GM18508 (cell line): ENCODE results near the gene PCDH19.
"Not testable (repeated sequence)": the region's sequence is repeated elsewhere in the genome, so short reads cannot be mapped to it uniquely, and the experiment has no call there.

ENCODE experiments used
- ATAC-seq: cut with Tn5 transposase; IDR thresholded peaks from one replicate; pipeline ENCODE4 v1.9.1; 2021; ENCODE audit warnings: moderate number of reproducible peaks; ENCODE audit not compliant: insufficient read depth, unreplicated experiment

Gene PCDH19

DNA sequence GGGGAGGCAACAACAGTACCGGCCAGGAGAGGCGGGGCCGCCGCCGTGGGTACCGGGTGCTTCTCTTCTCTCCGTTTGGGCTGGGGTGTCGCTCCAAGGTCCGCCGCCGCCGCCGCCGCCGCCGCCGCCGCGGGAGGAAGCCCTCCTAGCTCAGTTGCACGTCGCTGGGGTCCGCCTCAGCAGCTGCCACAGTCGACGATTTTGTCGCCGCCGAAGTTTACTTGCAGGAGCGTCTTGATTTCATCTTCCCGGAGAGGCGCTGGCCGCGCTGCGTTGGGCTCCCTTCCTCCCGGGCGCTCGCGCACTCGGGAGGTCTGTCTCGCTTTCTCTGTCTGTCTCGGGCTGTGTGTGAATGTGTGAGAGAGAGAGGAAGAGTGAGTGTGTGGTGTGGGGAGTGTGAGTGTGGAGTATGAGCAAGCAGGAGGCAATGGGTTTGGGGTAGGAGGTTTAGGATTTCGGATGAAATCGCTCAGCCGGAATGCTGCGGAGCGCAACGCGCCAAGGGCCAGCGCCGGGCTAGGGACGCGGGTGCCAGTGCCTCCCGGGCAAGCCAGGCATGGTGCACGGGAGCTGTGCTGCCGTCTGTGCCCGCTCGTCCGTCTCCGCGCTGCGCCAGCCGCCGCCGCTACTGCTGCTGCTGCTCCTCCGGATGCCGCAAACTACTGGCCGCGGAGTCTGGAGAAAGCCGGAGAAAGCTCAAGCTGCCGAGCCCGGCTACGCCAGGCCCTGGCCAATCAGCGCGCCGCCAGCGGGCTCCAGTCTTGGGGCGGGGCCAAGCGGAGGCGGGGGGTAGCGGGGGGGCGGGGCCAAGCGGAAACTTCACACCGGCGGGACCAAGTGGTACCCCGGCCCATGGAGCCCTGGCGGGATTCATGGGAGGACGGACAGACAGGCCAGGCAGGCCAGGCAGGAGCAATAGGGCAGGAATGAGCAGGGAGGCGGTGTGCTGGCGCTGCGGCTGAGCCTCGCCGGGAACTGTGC lies at the start of gene PCDH19:
Gene PCDH19 (minus strand): TSS at position 664 of the 981 bp plus-strand sequence. CDS start 1,676 bp downstream, outside the sequence.
- no peak for ATAC-seq

- ATAC-seq = no peak
Observed at GRCh38 chrX:100449696-100450608, 39.9 kb upstream of the PCDH19 start.

GRCh38 chrX:100447655-100448397 lies 37.8 kb upstream of the PCDH19 start:
- ATAC-seq = no peak

DNA sequence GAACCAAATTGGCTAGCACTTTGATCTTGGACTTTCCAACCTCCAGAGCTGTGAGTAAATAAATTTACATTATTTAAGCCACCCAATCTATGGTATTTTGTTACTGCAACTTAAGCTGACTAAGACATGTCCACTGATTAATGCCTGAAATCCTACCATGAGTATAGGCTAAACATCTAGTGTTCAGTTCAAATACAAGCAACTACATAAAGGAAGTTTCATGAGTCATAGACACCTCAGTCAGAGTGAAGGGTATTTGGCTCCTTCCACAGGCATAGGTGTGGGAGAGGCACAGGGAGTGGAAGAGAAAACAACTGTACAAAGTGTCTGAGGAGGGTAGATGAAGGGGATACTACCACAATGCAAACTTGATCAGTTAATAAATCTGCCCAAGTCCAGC lies 35.5 kb upstream of the PCDH19 start:
- no peak for ATAC-seq

DNA sequence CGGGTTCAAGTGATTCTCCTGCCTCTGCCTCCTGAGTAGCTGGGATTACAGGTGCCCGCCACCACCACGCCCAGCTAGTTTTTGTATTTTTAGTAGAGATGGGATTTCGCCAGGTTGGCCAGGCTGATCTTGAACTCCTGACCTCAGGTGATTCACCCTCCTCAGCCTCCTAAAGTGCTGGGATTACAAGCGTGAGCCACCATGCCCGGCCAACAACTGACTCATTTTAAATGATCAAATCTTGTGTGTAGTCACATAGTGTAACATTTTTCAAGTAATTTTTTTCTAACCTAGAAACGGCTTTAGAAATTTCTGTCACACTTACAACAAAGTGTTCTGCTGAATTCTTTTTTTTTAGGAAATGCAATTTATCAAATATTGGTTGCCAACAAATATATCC lies 31.2 kb upstream of the PCDH19 start:
- not testable (repeated sequence) for ATAC-seq

GRCh38 chrX:100440006-100440405 lies 29.9 kb upstream of the PCDH19 start:
- no peak for ATAC-seq

- no peak for ATAC-seq
Observed at GRCh38 chrX:100435726-100436125, 25.7 kb upstream of the PCDH19 start.

GRCh38 chrX:100424012-100424411 lies 13.9 kb upstream of the PCDH19 start:
- ATAC-seq = no peak

DNA sequence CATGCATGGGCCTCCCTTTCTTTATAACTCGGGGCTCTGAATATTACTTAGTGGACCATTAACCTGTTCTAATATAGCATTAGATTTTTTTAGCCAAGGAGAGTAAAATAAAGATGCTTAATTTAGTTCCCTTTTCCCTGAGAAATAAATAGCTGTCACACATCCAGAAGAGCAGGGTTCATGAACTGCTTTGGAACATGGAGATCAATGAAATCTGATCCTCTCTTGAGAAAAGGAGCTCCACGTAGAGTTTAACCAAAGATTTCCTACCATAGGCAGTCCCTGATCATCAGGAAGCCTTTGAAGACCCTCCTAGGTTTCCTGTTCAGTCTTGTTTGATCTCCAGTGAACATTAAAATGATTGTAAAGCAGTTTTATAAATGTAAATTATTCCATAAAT lies 8.5 kb upstream of the PCDH19 start:
- ATAC-seq = no peak

DNA sequence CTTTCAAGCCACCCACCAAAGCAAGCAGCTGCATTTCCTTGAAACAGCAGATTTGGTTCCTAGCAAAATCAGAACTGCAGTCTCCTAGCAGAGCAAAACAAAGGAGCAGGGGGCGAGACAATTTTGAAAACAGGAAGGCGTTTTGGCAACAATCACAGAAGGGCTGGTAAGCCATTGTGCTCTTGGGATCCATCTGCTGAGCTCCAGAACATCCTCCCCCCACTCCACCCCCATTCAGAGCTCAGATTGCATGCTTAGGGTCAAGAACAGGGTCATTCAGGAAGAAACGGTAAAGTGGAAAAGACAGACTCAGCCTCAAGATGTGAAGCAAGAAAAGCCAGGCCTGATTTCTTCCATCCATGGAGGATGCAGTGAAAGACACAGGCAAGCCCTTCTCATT lies 7.6 kb upstream of the PCDH19 start:
- no peak for ATAC-seq

- no peak for ATAC-seq
Observed at GRCh38 chrX:100413229-100413628, 3.2 kb upstream of the PCDH19 start.

- no peak for ATAC-seq
Observed at GRCh38 chrX:100411802-100412715, 2.0 kb upstream of the PCDH19 start.

DNA sequence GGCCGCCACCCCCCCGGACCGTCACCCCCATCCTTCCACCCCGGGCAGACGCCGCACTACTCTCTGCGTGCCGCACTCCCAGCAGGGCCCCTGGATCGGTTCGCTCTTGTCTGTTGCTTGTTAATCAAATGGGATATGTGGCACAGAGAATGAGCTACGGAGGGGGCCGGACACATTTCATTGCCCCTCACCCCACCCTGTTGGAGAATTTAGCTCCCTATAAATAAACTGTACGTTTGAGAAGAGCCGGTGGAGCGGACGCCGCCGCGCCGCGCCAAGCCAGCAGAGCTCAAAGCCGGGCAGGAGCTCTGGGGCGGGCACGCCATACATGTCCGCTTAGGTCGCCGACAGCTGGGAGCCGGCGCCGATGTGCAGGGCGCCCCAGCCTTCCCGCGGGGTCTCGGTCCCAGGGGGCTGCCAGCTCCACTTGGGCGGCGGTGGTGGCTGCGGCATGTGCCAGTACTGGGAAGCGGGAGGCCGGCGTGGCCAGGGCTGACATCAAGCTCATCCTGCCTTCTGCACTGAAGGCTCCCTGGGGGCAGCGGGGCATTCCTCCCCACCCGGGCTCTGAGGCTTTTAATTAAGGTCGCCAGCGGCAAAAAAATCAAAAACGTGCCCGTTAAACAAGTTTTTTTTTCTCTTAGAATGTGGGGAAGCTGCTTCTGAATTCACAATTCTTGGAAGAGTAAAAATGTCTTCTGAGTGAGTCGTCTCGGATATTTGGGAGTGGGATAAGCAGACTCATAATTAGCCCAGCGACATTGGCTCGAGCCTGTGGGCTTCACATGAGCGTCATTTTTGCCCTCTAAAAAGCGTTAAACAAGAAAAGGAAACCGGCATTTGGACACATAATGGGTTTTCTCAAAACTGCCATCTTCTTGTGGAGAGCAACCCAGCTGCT lies 1.1 kb upstream of the PCDH19 start:
- no peak for ATAC-seq

DNA sequence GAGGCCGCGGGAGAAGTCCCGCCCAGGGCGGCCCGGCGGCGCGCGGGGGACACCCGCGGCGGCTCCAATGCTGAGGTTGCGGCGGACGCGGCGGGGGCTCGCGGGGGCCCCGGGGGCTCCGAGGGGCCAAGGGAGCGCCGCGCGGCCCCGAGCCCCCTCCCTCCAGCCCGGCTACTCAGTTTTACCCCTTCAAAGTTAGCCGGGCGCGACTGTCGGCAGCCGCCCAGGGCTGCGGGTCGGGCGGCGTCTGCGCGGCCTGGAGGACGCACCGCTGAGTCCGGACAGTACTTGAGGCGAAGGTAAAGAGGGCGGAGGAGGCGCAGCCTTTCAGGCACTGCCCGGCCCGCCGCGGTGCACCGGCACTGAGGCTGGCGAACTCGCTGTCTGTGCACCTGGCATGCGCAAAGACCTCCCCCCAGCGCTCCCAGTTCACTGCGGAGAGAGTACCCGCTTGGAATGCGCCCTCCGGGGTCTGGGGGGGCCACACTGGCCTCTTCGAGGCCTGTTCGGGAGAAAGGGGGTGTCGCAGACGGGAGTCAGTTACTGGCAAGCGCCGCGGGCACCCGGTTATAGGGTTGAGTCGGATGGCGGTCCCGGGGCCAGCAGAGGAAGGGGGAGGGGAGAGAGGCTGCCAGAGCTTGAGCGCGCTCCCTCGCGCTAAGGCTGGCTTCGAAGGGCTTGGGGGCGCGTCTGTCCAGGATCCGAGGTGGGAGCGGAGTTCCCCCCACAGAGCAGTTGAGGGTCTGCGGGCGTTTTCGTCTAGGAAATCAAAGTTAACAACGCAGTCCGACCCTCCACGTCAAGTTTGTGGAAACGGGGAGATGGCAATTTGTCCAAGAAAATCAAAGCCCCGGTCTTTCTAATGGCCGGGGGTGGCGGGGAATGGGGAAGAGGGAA lies 1.1 kb downstream of the PCDH19 start:
- no peak for ATAC-seq

DNA sequence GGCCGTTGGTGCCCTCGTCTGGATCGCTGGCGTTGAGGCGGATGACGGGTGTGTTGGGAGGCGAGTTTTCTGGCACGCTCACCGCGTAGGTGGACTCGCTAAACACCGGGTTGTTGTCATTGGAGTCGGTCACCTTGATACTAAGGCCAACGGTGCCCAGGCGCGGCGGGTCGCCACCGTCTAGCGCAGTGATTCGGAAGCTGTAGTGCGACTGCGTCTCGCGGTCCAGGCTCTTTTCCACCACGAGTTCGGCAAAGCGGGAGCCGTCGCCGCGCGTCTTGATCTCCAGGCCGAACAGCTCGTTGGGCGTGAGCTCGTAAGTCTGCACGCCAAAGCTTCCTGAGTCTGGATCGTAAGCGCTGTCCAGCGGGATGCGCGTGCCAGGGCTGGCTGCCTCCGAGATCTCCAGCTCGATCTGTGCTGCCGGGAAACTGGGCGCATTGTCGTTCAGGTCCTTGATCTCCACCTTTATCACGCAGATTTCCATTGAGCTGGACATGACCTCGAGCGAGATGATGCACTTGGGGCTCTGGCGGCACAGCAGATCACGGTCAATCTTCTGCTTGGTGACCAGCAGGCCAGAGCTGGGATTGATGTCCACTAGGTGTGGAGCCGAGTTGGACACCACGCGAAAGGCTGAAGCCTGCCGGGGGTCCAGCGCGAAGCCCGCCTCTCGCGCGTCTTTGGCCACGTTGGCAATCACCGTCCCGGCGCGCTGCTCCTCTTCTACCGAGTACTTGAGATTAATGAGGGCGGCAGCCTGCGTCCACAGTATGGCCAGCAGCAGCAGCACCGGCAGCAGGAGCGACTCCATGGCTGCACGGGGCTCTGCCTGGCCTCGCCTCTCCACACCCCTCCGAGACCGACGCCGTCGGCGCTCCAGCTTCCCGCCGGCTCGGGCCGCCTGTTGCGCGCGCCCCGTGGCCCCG lies 2.0 kb downstream of the PCDH19 start:
- no peak for ATAC-seq

GRCh38 chrX:100407147-100407783 lies 2.8 kb downstream of the PCDH19 start:
- no peak for ATAC-seq
